ENCODE data around the gene PUS1.

DNA sequence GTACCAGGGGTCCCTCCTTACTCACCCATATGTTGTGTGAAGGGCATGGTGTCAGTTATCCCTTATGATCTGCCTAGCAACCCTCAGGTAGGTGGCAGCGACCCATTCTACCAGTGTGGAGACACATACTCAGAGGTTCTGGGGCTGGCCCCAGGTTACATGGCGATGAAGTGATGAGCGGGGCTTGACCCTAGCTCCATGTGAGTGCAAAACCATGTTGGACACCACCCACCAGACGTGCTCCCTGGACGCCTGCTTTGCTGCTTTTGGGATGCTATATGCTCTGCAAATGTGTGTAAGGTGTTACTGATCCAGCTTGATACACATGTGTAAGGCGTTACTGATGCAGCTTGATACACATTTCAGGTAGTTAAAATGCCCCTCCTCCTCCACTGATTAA lies 54.0 kb downstream of the PUS1 start:
- TF ChIP-seq, protein P1, sequence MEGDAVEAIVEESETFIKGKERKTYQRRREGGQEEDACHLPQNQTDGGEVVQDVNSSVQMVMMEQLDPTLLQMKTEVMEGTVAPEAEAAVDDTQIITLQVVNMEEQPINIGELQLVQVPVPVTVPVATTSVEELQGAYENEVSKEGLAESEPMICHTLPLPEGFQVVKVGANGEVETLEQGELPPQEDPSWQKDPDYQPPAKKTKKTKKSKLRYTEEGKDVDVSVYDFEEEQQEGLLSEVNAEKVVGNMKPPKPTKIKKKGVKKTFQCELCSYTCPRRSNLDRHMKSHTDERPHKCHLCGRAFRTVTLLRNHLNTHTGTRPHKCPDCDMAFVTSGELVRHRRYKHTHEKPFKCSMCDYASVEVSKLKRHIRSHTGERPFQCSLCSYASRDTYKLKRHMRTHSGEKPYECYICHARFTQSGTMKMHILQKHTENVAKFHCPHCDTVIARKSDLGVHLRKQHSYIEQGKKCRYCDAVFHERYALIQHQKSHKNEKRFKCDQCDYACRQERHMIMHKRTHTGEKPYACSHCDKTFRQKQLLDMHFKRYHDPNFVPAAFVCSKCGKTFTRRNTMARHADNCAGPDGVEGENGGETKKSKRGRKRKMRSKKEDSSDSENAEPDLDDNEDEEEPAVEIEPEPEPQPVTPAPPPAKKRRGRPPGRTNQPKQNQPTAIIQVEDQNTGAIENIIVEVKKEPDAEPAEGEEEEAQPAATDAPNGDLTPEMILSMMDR (IDR thresholded peaks at IDR 0.05) = no peak
- TF ChIP-seq POLR2A (IDR thresholded peaks at IDR 0.05) = no peak
